H9 (cell line): ENCODE measurements around the gene AMH. TPM values are rescaled to one million over a fixed set of nuclear protein-coding genes. Genes with fewer than 3 reads are reported as not detected.
A peak's percentile ranks its signal among the peaks of the same experiment; 100 is the strongest.

Experiments
- DNase-seq: peaks from one replicate; pipeline ENCODE4 v3.0.0-alpha.2; 2017
- H2AFZ ChIP-seq: one replicate; pipeline ENCODE4 v1.6.1; 2013; ENCODE audit warnings: mild to moderate bottlenecking, low read length, control low read depth, moderate library complexity
- H2AK5ac ChIP-seq: 2 replicates; pipeline ENCODE4 v1.6.1; 2013; ENCODE audit warnings: low read length, control low read depth, mixed read lengths; ENCODE audit not compliant: insufficient read length
- H2BK120ac ChIP-seq: one replicate; pipeline ENCODE4 v1.6.1; 2013; ENCODE audit warnings: low read depth, mild to moderate bottlenecking, low read length, control low read depth, inconsistent platforms; ENCODE audit not compliant: poor library complexity, severe bottlenecking
- H2BK12ac ChIP-seq: 2 replicates; pipeline ENCODE4 v1.6.1; 2013; ENCODE audit warnings: low read length, control low read depth, mixed read lengths, low read depth; ENCODE audit not compliant: insufficient read length
- H2BK15ac ChIP-seq: 2 replicates; pipeline ENCODE4 v1.6.1; 2013; ENCODE audit warnings: low read depth, low read length, control low read depth
- H2BK20ac ChIP-seq: one replicate; pipeline ENCODE4 v1.6.1; 2013; ENCODE audit warnings: low read depth, mild to moderate bottlenecking, low read length, control low read depth, inconsistent platforms; ENCODE audit not compliant: poor library complexity, severe bottlenecking
- H2BK5ac ChIP-seq: 2 replicates; pipeline ENCODE4 v1.6.1; 2013; ENCODE audit warnings: low read length, control low read depth, mixed read lengths; ENCODE audit not compliant: insufficient read length
- H3K14ac ChIP-seq: 2 replicates; pipeline ENCODE4 v1.6.1; 2013; ENCODE audit warnings: low read length, control low read depth; ENCODE audit not compliant: insufficient read depth
- H3K18ac ChIP-seq: 2 replicates; pipeline ENCODE4 v1.6.1; 2013; ENCODE audit warnings: low read depth, mild to moderate bottlenecking, mixed read lengths, low read length, control low read depth; ENCODE audit not compliant: insufficient read length
- H3K23ac ChIP-seq: 2 replicates; pipeline ENCODE4 v1.6.1; 2013; ENCODE audit warnings: low read length, control low read depth, mixed read lengths, low read depth; ENCODE audit not compliant: insufficient read length
- H3K23me2 ChIP-seq: 2 replicates; pipeline ENCODE4 v1.6.1; 2013; ENCODE audit warnings: low read depth, mild to moderate bottlenecking, mixed read lengths, low read length, control low read depth; ENCODE audit not compliant: insufficient read length, poor library complexity, severe bottlenecking
- H3K27ac ChIP-seq: 2 replicates; pipeline ENCODE4 v1.5.1; 2013; ENCODE audit warnings: low read length, control low read depth, mixed read lengths, low read depth; ENCODE audit not compliant: insufficient read length
- H3K27me3 ChIP-seq: 2 replicates; pipeline ENCODE4 v1.6.1; 2013; ENCODE audit warnings: low read length, control low read depth, inconsistent platforms; ENCODE audit not compliant: insufficient read depth
- H3K4ac ChIP-seq: 2 replicates; pipeline ENCODE4 v1.6.1; 2013; ENCODE audit warnings: low read depth, mild to moderate bottlenecking, control low read depth, inconsistent platforms, low read length, moderate library complexity
- H3K4me1 ChIP-seq: 2 replicates; pipeline ENCODE4 v1.6.1; 2013; ENCODE audit warnings: low read length, control low read depth, inconsistent platforms; ENCODE audit not compliant: insufficient read depth
- H3K4me2 ChIP-seq: 2 replicates; pipeline ENCODE4 v1.6.1; 2013; ENCODE audit warnings: low read length, control low read depth, mixed read lengths; ENCODE audit not compliant: insufficient read length, insufficient read depth
- H3K56ac ChIP-seq: 2 replicates; pipeline ENCODE4 v1.6.1; 2013; ENCODE audit warnings: low read depth, mild to moderate bottlenecking, mixed read lengths, low read length, control low read depth; ENCODE audit not compliant: insufficient read length
- H3K79me1 ChIP-seq: 2 replicates; pipeline ENCODE4 v1.6.1; 2013; ENCODE audit warnings: low read depth, mild to moderate bottlenecking, moderate library complexity, low read length, control low read depth, inconsistent platforms; ENCODE audit not compliant: insufficient read depth, poor library complexity, severe bottlenecking
- H3K79me2 ChIP-seq: 2 replicates; pipeline ENCODE4 v1.6.1; 2013; ENCODE audit warnings: low read length, control low read depth, inconsistent platforms; ENCODE audit not compliant: insufficient read depth
- H3K9ac ChIP-seq: 2 replicates; pipeline ENCODE4 v1.6.1; 2013; ENCODE audit warnings: low read length, control low read depth, mixed read lengths; ENCODE audit not compliant: insufficient read length; ENCODE audit errors: extremely low read depth
- H3K9me3 ChIP-seq: one replicate; pipeline ENCODE4 v1.6.1; 2013; ENCODE audit warnings: low read depth, low read length, inconsistent platforms; ENCODE audit not compliant: control insufficient read depth
- H3T11ph ChIP-seq: one replicate; pipeline ENCODE4 v1.6.1; 2013; ENCODE audit warnings: mild to moderate bottlenecking, low read length, control low read depth, inconsistent platforms
- H4K20me1 ChIP-seq: one replicate; pipeline ENCODE4 v1.6.1; 2013; ENCODE audit not compliant: control insufficient read depth, insufficient read length, insufficient read depth
- H4K5ac ChIP-seq: 2 replicates; pipeline ENCODE4 v1.6.1; 2013; ENCODE audit warnings: low read depth, mild to moderate bottlenecking, mixed read lengths, low read length, control low read depth; ENCODE audit not compliant: insufficient read length
- H4K8ac ChIP-seq: replicated peaks from 2 replicates; pipeline ENCODE4 v1.6.1; 2013; ENCODE audit warnings: low read length, control low read depth, mixed read lengths, low read depth; ENCODE audit not compliant: insufficient read length
- H4K91ac ChIP-seq: 2 replicates; pipeline ENCODE4 v1.6.1; 2013; ENCODE audit warnings: low read depth, mild to moderate bottlenecking, moderate library complexity, mixed read lengths, low read length, control low read depth; ENCODE audit not compliant: insufficient read length
- H3K27ac Mint-ChIP-seq, 3 experiments: 2 replicates in 2 of 3; 3 replicates in 1 of 3; pipeline ENCODE4 v1.8.0; 2020 to 2021; ENCODE audit warnings: mixed read lengths in 3 of 3, mild to moderate bottlenecking in 1 of 3, moderate library complexity in 1 of 3
- H3K27me3 Mint-ChIP-seq: 2 replicates; pipeline ENCODE4 v1.8.0; 2021; ENCODE audit warnings: low read depth, mild to moderate bottlenecking, moderate library complexity, mixed read lengths
- H3K36me3 Mint-ChIP-seq, 3 experiments: 2 replicates in 2 of 3; 3 replicates in 1 of 3; pipeline ENCODE4 v1.8.0; 2020 to 2021; ENCODE audit warnings: low read depth in 3 of 3, mixed read lengths in 3 of 3; ENCODE audit not compliant: insufficient read depth in 1 of 3
- H3K4me1 Mint-ChIP-seq, 2 experiments: 2 replicates each; pipeline ENCODE4 v1.8.0; 2020; ENCODE audit warnings: mixed read lengths in 2 of 2
- H3K4me3 Mint-ChIP-seq, 2 experiments: 2 replicates in 1 of 2; 3 replicates in 1 of 2; pipeline ENCODE4 v1.8.0; 2020 to 2021; ENCODE audit warnings: mild to moderate bottlenecking in 2 of 2, mixed read lengths in 2 of 2, moderate library complexity in 1 of 2
- H3K9me3 Mint-ChIP-seq, 2 experiments: 2 replicates in 1 of 2; 3 replicates in 1 of 2; pipeline ENCODE4 v1.8.0; 2020; ENCODE audit warnings: mild to moderate bottlenecking in 2 of 2, mixed read lengths in 2 of 2, moderate library complexity in 1 of 2
- CTCF ChIP-seq: fragments of 200-600 bp; sonication (generic); conservative IDR thresholded peaks from 3 replicates; pipeline ENCODE4 v1.8.0; 2021; ENCODE audit warnings: antibody characterized with exemption, mild to moderate bottlenecking
- WGBS: extraction: QIAGEN DNeasy Blood & Tissue Kit; methylation state at CpG from one replicate; pipeline ENCODE4 v1.1.7; 2013; ENCODE audit warnings: missing lambda C conversion rate, low lambda C conversion rate, mixed read lengths; ENCODE audit not compliant: insufficient read length; ENCODE audit errors: extremely low coverage; 5-methylcytosine and 5-hydroxymethylcytosine counted together
- total RNA-seq: library from RNA; stranded (reverse); gene quantifications from 2 replicates; pipeline ENCODE4 v1.2.1, GENCODE V29; 2021

Gene AMH
- total RNA-seq, 1 experiment from 2014 or later: 70.7 TPM

- Histone ChIP-seq H2BK120ac (no peak overlapping the region), H3K14ac (no peak overlapping the region), H2BK15ac (no peak overlapping the region), H3K56ac (no peak overlapping the region), H3K27me3 (no peaks in the 10 kb centered on the region), H4K91ac (no peak overlapping the region), H3K4me1 (no peaks in the 10 kb centered on the region), H3K9me3 (no peaks in the 10 kb centered on the region), H3K27ac (no peak overlapping the region), H3K79me1 (no peaks in the 10 kb centered on the region), H3K23me2 (peaks cover 6% of the 10 kb centered on the region), H3K18ac (no peak overlapping the region), H2BK5ac (no peak overlapping the region), H3K4ac (no peak overlapping the region), H4K5ac (no peak overlapping the region), H4K8ac (no peak overlapping the region), H2BK20ac (no peak overlapping the region), H2BK12ac (no peak overlapping the region), H3K4me2 (no peak overlapping the region), H2AK5ac (no peak overlapping the region), H3T11ph (no peak overlapping the region), H4K20me1 (no peaks in the 10 kb centered on the region), H3K23ac (no peak overlapping the region), H3K9ac (no peak overlapping the region), H2AFZ (no peak overlapping the region), H3K79me2 (no peaks in the 10 kb centered on the region; the same call in 1 of the 2 replicates)
- H3K4me1 Mint-ChIP-seq: peaks cover 5 to 7% of the 10 kb centered on the region in 2 experiments
- no peak for DNase-seq
- no peaks in the 10 kb centered on the region; the same call in 1 of the 2 replicates for H3K27me3 Mint-ChIP-seq
- H3K9me3 Mint-ChIP-seq: no peaks in the 10 kb centered on the region
- H3K36me3 Mint-ChIP-seq: peaks cover 6 to 48% (median 36%) of the 10 kb centered on the region in 3 experiments; a peak in 6 of 7 replicates
- no peak for TF ChIP-seq CTCF
- no peak overlapping the region for H3K4me3 Mint-ChIP-seq
- H3K27ac Mint-ChIP-seq: peak overlapping the region in 2 of 3 experiments; percentile 60 to 83; a peak in 2 of 7 replicates
- WGBS: no CpG with 5 or more reads among the region's 12 CpGs
These were observed 18.2 kb upstream of the AMH start for GRCh38 chr19:2230807-2231533.
